K562 (cell line): Measurements from ENCODE around the gene ROPN1B. TPM values are rescaled to one million over a fixed set of nuclear protein-coding genes. Genes with fewer than 3 reads are reported as not detected.
"Not testable (repeated sequence)": the region's sequence is repeated elsewhere in the genome, so short reads cannot be mapped to it uniquely, and the experiment has no call there.

ENCODE experiments used
- ATAC-seq: fragments of 200-7000 bp; cut with Tn5 transposase; 3 replicates; pipeline ENCODE4 v1.9.1; 2020; ENCODE audit warnings: moderate library complexity
- BruUV-seq: library from RNA; stranded (reverse); fragments of 400-500 nt; replicated peaks from 2 replicates; lab custom pipeline; 2021; lab: Mats Ljungman, UMichigan
- CTCF ChIA-PET: fragments of 300-600 bp; formaldehyde crosslinking; extraction: SDS; loops from one replicate; lab custom pipeline; 2021; ENCODE audit warnings: low intra/inter-chr PET ratio; lab: Yijun Ruan, JAX
- POLR2A ChIA-PET: fragments of 300-600, 350-650 bp; sonication (Branson Sonifier 250); formaldehyde crosslinking; extraction: SDS; loops from one replicate; lab custom pipeline; 2021; ENCODE audit warnings: antibody characterized with exemption, inconsistent platforms; lab: Yijun Ruan, JAX
- DNase-seq, 4 experiments: peaks; one replicate each; pipeline versions ENCODE4 v3.0.0 to v3.0.0-alpha.2; 2011 to 2018; ENCODE audit warnings: low spot score in 3 of 4, mixed read lengths in 3 of 4; ENCODE audit errors: extremely low read depth in 1 of 4
- FAIRE-seq: peaks from 2 replicates; lab custom pipeline; 2011; peaks lifted over from hg19 to GRCh38; lab: Jason Lieb, UNC
- H2AFZ ChIP-seq: 2 replicates; pipeline ENCODE4 v1.6.0; 2011; ENCODE audit warnings: low read depth, low read length, control low read depth, inconsistent platforms
- H3K27ac ChIP-seq: fragments of 200-600 bp; 3 replicates; pipeline ENCODE4 v1.8.0; 2011; ENCODE audit warnings: low read depth, mild to moderate bottlenecking, control low read depth, inconsistent platforms, low read length, moderate library complexity, mixed read lengths; ENCODE audit errors: extremely low read depth
- H3K27me3 ChIP-seq, 2 experiments: fragments of 300-600 bp in 1 of 2; 2 replicates in 1 of 2; 3 replicates in 1 of 2; pipeline versions ENCODE4 v1.6.0 to v1.8.0; 2011; ENCODE audit warnings: inconsistent platforms in 2 of 2, low read length in 2 of 2, mild to moderate bottlenecking in 1 of 2, mixed read lengths in 1 of 2, moderate library complexity in 1 of 2; ENCODE audit not compliant: control insufficient read depth in 2 of 2, insufficient read depth in 2 of 2
- H3K36me3 ChIP-seq: fragments of 300-600 bp; 3 replicates; pipeline ENCODE4 v1.8.0; 2011; ENCODE audit warnings: mild to moderate bottlenecking, low read length, inconsistent platforms; ENCODE audit not compliant: control insufficient read depth, insufficient read depth
- H3K4me1 ChIP-seq, 2 experiments: fragments of 200-600 bp in 1 of 2; replicated peaks in 1 of 2; 2 replicates in 1 of 2; 3 replicates in 1 of 2; pipeline versions ENCODE4 v1.5.1 to v1.8.0; 2011; ENCODE audit warnings: inconsistent platforms in 2 of 2, low read length in 2 of 2, mild to moderate bottlenecking in 1 of 2, mixed read lengths in 1 of 2, moderate library complexity in 1 of 2; ENCODE audit not compliant: control insufficient read depth in 2 of 2, insufficient read depth in 2 of 2
- H3K4me2 ChIP-seq: 2 replicates; pipeline ENCODE4 v1.6.1; 2011; ENCODE audit warnings: low read length, control low read depth, inconsistent platforms, mixed read lengths; ENCODE audit not compliant: insufficient read depth
- H3K4me3 ChIP-seq: fragments of 200-600 bp; sonication (generic), shearing (Covaris generic); 2 replicates; pipeline ENCODE4 v1.5.1; 2016; ENCODE audit warnings: control low read depth, inconsistent platforms
- H3K79me2 ChIP-seq: fragments of 200-600 bp; 3 replicates; pipeline ENCODE4 v1.8.0; 2011; ENCODE audit warnings: low read length, inconsistent platforms; ENCODE audit not compliant: control insufficient read depth, insufficient read depth
- H3K9ac ChIP-seq, 2 experiments: 2 replicates each; pipeline versions ENCODE4 v1.6.0 to v1.6.1; 2011; ENCODE audit warnings: low read depth in 2 of 2, low read length in 2 of 2, control low read depth in 1 of 2, inconsistent platforms in 1 of 2, mild to moderate bottlenecking in 1 of 2, mixed read lengths in 1 of 2; ENCODE audit not compliant: insufficient read depth in 1 of 2
- H3K9me1 ChIP-seq: one replicate; pipeline ENCODE4 v1.6.0; 2011; ENCODE audit warnings: inconsistent platforms, mild to moderate bottlenecking, low read length, moderate library complexity; ENCODE audit not compliant: control insufficient read depth, insufficient read depth
- H3K9me3 ChIP-seq: replicated peaks from 2 replicates; pipeline ENCODE4 v1.5.1; 2011; ENCODE audit warnings: low read depth, low read length, inconsistent platforms; ENCODE audit not compliant: control insufficient read depth, insufficient read depth
- H4K20me1 ChIP-seq: replicated peaks from 2 replicates; pipeline ENCODE4 v1.6.1; 2011; ENCODE audit warnings: low read length, inconsistent platforms, mixed read lengths; ENCODE audit not compliant: control insufficient read depth, insufficient read depth
- WGBS: fragments of 100-300 bp; shearing (Covaris generic); methylation state at CpG from one replicate; pipeline ENCODE4 v1.1.6; 2016; ENCODE audit warnings: low coverage, mixed read lengths; ENCODE audit not compliant: insufficient coverage; ENCODE audit errors: missing lambda C conversion rate; 5-methylcytosine and 5-hydroxymethylcytosine counted together
- in situ Hi-C: fragments of 300-500 bp; cut with MboI; formaldehyde crosslinking; loops from 4 replicates; pipeline ENCODE4 v1.15.0; 2018; ENCODE audit warnings: inconsistent platforms, mixed read lengths
- intact Hi-C: fragments of 100-400 bp; cut with micrococcal nuclease; formaldehyde crosslinking; loops from 2 replicates; pipeline ENCODE4 v1.14.2; 2022
- polyA plus RNA-seq, 8 experiments: library from polyadenylated mRNA; depleted of rRNA in 4 of 8; stranded (reverse) in 5 of 8; unstranded in 3 of 8; fragments of >200 nt; fragmentation: Nextera tagmentation in 2 of 8; fragmentation: Illumina TruSeq in 1 of 8; extraction: Ambion mirVana in 2 of 8; extraction: Trizol in 1 of 8; gene quantifications; 2 replicates each; pipeline versions ENCODE4 v1.2.1 to v1.2.3, GENCODE V29; 2011 to 2014; ENCODE audit warnings: inconsistent platforms in 1 of 8, missing spikeins in 1 of 8
- total RNA-seq, 7 experiments: library from RNA; depleted of rRNA in 6 of 7; stranded (reverse); fragments of >200 nt in 6 of 7; fragmentation: Illumina TruSeq in 2 of 7; extraction: Trizol in 2 of 7; gene quantifications; 2 replicates each; pipeline versions ENCODE4 v1.2.1 to v1.2.3, GENCODE V29; 2011 to 2021; ENCODE audit warnings: low replicate concordance in 1 of 7

Gene ROPN1B
- total and polyA plus RNA-seq, 9 of the 15 experiments (the other 6 are each of a cell fraction or from before 2014, with no cell fraction given): not detected

DNA sequence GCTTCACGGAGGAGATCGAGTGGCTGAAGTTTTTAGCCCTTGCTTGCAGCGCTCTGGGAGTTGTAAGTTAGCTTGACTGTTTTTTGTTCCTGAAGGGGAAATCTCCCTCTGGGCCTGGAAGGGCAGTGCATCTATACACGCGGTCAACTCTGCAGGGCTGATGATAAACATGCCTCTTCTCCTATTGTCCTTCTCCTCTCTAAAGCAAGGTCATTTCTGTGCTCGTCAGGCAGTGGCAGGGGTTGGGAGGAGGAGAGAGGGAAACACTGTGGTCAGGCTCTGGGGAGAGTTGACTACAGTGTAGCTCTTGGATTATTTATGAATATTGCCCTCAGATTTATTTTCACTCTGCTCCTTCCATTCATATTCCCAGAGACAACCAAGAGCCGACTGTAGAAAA is 8.1 kb downstream of the ROPN1B start:
- ATAC-seq, H3K27me3 ChIP-seq, POLR2A ChIA-PET, H3K4me2 ChIP-seq, H3K79me2 ChIP-seq, H3K9me3 ChIP-seq, in situ Hi-C loops, H3K4me1 ChIP-seq, BruUV-seq, FAIRE-seq, CTCF ChIA-PET, intact Hi-C loops, H4K20me1 ChIP-seq, H2AFZ ChIP-seq, H3K9ac ChIP-seq, H3K36me3 ChIP-seq, H3K9me1 ChIP-seq, H3K4me3 ChIP-seq, DNase-seq, H3K27ac ChIP-seq: not testable (repeated sequence)
- 0% methylated on average over 3 of the region's 7 CpGs for WGBS

DNA sequence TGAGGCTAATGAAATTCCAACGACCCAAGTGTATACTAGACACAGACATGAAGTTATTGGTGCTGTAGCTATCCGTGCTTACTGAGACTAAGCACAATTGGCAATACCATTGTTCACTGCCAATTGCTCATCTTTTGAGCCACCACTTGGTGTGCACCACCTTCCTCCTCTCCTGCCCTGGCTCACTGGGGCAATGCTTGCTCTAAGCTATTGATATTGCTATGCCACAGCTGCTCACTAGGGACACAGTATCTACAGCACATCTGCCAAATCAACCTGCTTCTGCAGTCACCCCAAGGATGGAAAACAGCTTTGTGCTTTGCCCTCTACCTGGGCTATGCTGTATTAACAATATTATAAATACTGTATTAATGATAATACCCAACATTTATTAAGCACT is 16.0 kb downstream of the ROPN1B start:
- 0% methylated on average over 2 of the region's 2 CpGs for WGBS
- CTCF ChIA-PET, H3K9me3 ChIP-seq: not testable (repeated sequence)

More for the DNA sequence above, 16.0 kb downstream of the ROPN1B start:
- H3K79me2 ChIP-seq, H3K36me3 ChIP-seq, H3K9ac ChIP-seq, DNase-seq, H3K9me1 ChIP-seq, FAIRE-seq, H3K27me3 ChIP-seq, H3K4me3 ChIP-seq, H4K20me1 ChIP-seq, H3K27ac ChIP-seq, POLR2A ChIA-PET, in situ Hi-C loops, H2AFZ ChIP-seq, intact Hi-C loops, H3K4me2 ChIP-seq, ATAC-seq, H3K4me1 ChIP-seq, BruUV-seq: not testable (repeated sequence)
